Esophagus squamous epithelium (tissue), 5 donors: ENCODE results near the gene GPSM3. TPM values are rescaled to one million over a fixed set of nuclear protein-coding genes. Genes with fewer than 3 reads are reported as not detected.

Experiments used
- DNase-seq: peaks from one replicate; lab custom pipeline; 2025; lab: John Stamatoyannopoulos, UW
- H3K27ac ChIP-seq, 4 donors: fragments of 200-600 bp; sonication (generic); one replicate each; pipeline ENCODE4 v1.5.1; 2016 to 2019; ENCODE audit warnings: mild to moderate bottlenecking in 1 of 4
- H3K27me3 ChIP-seq, 4 donors: fragments of 200-600 bp; sonication (generic); 1 replicate in 3 of 4; 2 replicates in 1 of 4; pipeline versions ENCODE4 v1.5.1 to v1.6.0; 2017 to 2021; ENCODE audit warnings: antibody characterized with exemption in 1 of 4
- H3K36me3 ChIP-seq, 3 donors: fragments of 200-600 bp; sonication (generic); one replicate each; pipeline ENCODE4 v1.5.1; 2016 to 2019
- H3K4me1 ChIP-seq, 3 donors: fragments of 200-600 bp; sonication (generic); one replicate each; pipeline ENCODE4 v1.5.1; 2017 to 2019
- H3K4me3 ChIP-seq, 4 donors: fragments of 200-600 bp; sonication (generic); 1 replicate in 3 of 4; 2 replicates in 1 of 4; pipeline ENCODE4 v1.5.1; 2016 to 2019; ENCODE audit warnings: mild to moderate bottlenecking in 2 of 4, moderate library complexity in 1 of 4
- H3K9me3 ChIP-seq, 3 donors: fragments of 200-600 bp; sonication (generic); one replicate each; pipeline ENCODE4 v1.5.1; 2016 to 2019
- POLR2A ChIP-seq, 4 donors: fragments of 450-650 bp; IDR thresholded peaks; one replicate each; pipeline ENCODE4 v1.6.1; 2017; ENCODE audit warnings: antibody characterized with exemption in 4 of 4, mild to moderate bottlenecking in 4 of 4, moderate library complexity in 3 of 4
- WGBS, 2 donors: methylation state at CpG; one replicate each; pipeline ENCODE4 v1.1.5; 2018; 5-methylcytosine and 5-hydroxymethylcytosine counted together
- intact Hi-C: fragments of 100-400 bp; cut with DNase I; formaldehyde crosslinking; loops from one replicate; pipeline ENCODE4 v1.15.0; 2022
- total RNA-seq, 4 donors: library from RNA; depleted of rRNA; stranded (reverse); fragments of >200 nt; gene quantifications; one replicate each; pipeline ENCODE4 v1.1.0, GENCODE V29; 2016
- TF ChIP-seq, protein P1 (sequence below), 6 experiments: fragments of 450-650 bp in 4 of 6; fragments of 200-600 bp in 2 of 6; sonication (generic) in 2 of 6; IDR thresholded peaks; one replicate each; pipeline ENCODE4 v1.5.1; 2016 to 2019; ENCODE audit warnings: antibody characterized with exemption in 6 of 6, mild to moderate bottlenecking in 4 of 6, moderate library complexity in 4 of 6
- donor health status: DM: yes; HTN: yes; CAD: no.

The GPSM3 gene
- total RNA-seq, 4 donors from 2014 or later = 1.6 to 14.1 (median 6.5) TPM

GRCh38 chr6:32153564-32154513 is 38.6 kb downstream of the GPSM3 start, which contains the start of gene PPT2:
Gene PPT2 (plus strand): TSS chr6:32154141. CDS start chr6:32154595, 454 bp downstream.
- intact Hi-C loops = no loop called here
- H3K4me3 ChIP-seq = peak within 1 kb of the TSS; percentile 61 to 95 (median 78)
- H3K27ac ChIP-seq = peak within 1 kb of the TSS; percentile 87 to 98 (median 94)
- H3K4me1 ChIP-seq = peaks cover 19 to 67% (median 26%) of the 10 kb centered on the region in 3 donors
- 0 to 1% methylated on average over 16 to 45 of the region's 52 CpGs for WGBS, 2 donors
- no peak for DNase-seq
- H3K9me3 ChIP-seq = no peaks in the 10 kb centered on the region
- H3K36me3 ChIP-seq = peaks cover 15 to 40% (median 22%) of the 10 kb centered on the region in 3 donors
- TF ChIP-seq POLR2A (IDR thresholded peaks at IDR 0.05) = peak in 2 of 4 donors; percentile 19 to 29
- TF ChIP-seq, protein P1, sequence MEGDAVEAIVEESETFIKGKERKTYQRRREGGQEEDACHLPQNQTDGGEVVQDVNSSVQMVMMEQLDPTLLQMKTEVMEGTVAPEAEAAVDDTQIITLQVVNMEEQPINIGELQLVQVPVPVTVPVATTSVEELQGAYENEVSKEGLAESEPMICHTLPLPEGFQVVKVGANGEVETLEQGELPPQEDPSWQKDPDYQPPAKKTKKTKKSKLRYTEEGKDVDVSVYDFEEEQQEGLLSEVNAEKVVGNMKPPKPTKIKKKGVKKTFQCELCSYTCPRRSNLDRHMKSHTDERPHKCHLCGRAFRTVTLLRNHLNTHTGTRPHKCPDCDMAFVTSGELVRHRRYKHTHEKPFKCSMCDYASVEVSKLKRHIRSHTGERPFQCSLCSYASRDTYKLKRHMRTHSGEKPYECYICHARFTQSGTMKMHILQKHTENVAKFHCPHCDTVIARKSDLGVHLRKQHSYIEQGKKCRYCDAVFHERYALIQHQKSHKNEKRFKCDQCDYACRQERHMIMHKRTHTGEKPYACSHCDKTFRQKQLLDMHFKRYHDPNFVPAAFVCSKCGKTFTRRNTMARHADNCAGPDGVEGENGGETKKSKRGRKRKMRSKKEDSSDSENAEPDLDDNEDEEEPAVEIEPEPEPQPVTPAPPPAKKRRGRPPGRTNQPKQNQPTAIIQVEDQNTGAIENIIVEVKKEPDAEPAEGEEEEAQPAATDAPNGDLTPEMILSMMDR (IDR thresholded peaks at IDR 0.05) = peak in 4 of 6 experiments; percentile 11 to 25 (median 14)
- H3K27me3 ChIP-seq = peaks cover 0 to 14% (median 0%) of the 10 kb centered on the region in 4 donors

GRCh38 chr6:32152769-32153563 is 39.5 kb downstream of the GPSM3 start:
- Histone ChIP-seq H3K9me3 (no peaks in the 10 kb centered on the region), H3K36me3 (peaks cover 6 to 36% (median 21%) of the 10 kb centered on the region in 3 donors), H3K27ac (peak overlapping the region; percentile 87 to 98 (median 94)), H3K4me3 (peak overlapping the region; percentile 61 to 95 (median 78)), H3K27me3 (peaks cover 0 to 16% (median 0%) of the 10 kb centered on the region in 4 donors), H3K4me1 (peaks cover 19 to 76% (median 26%) of the 10 kb centered on the region in 3 donors)
- DNase-seq = no peak
- 24 to 28% methylated on average over 32 to 35 of the region's 35 CpGs for WGBS, 2 donors
- TF ChIP-seq POLR2A (IDR thresholded peaks at IDR 0.05) = no peak
- TF ChIP-seq, protein P1 (IDR thresholded peaks at IDR 0.05) = no peak
- intact Hi-C loops = no loop called here

DNA sequence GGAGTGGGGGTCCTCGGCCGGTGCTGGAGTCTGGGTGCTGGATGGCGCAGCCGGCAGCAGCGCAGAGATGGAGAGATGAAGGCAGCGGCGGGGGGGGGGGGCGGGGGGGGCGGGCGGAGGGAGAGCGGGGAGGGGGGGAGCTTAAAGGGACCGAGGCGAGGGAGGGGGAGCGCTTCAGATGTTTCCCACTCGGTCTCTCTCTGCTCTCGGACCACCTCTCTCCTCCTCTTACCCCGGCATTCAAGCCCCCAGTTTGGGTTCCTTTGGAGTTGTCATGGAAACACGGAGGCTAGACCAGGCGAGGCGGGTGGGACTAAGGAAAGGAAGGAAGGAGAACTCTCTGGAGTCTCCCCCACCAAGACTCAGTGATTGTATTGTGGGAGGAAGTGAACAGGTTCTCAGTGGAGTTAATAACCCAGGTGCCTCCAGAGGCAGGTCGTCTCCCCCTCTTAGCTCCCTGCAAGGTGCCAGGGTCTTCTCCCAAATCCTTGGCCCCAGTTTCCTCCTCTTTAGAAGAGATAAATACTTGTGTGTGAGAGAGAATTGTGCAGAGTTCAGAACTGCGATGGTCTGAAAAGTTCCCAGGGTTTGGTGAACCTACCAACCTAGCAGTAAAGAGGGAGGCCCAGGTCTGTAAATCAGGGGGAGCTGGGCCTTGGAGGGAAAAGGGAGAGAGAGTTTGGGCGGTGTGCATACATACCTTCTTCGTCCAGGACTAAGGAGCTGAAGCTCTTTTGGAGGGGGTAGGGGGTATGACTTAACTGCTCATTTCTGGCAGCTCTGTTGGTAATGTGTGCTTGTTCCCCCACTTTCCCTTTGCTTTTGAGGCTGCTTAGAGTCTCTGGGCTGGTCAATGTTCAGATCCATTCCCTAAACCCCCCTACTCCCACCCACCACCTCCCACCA is 40.3 kb downstream of the GPSM3 start, which contains the start of gene PRRT1:
Gene PRRT1 (minus strand): TSS at position 77 of the 906 bp plus-strand sequence. CDS start 112 bp downstream, outside the sequence.
- WGBS, 2 donors = 19 to 31% methylated on average over 7 to 8 of the region's 24 CpGs
- H3K4me1 ChIP-seq = peaks cover 19 to 78% (median 26%) of the 10 kb centered on the region in 3 donors
- intact Hi-C loops = no loop called here
- TF ChIP-seq, protein P1 (IDR thresholded peaks at IDR 0.05) = no peak
- TF ChIP-seq POLR2A (IDR thresholded peaks at IDR 0.05) = no peak
- peaks cover 0 to 28% (median 13%) of the 10 kb centered on the region in 3 donors for H3K36me3 ChIP-seq
- H3K27me3 ChIP-seq = peaks cover 0 to 16% (median 0%) of the 10 kb centered on the region in 4 donors
- DNase-seq = no peak
- H3K4me3 ChIP-seq = peak within 1 kb of the TSS; percentile 61 to 95 (median 78)
- peak within 1 kb of the TSS; percentile 87 to 98 (median 94) for H3K27ac ChIP-seq
- H3K9me3 ChIP-seq = no peaks in the 10 kb centered on the region

DNA sequence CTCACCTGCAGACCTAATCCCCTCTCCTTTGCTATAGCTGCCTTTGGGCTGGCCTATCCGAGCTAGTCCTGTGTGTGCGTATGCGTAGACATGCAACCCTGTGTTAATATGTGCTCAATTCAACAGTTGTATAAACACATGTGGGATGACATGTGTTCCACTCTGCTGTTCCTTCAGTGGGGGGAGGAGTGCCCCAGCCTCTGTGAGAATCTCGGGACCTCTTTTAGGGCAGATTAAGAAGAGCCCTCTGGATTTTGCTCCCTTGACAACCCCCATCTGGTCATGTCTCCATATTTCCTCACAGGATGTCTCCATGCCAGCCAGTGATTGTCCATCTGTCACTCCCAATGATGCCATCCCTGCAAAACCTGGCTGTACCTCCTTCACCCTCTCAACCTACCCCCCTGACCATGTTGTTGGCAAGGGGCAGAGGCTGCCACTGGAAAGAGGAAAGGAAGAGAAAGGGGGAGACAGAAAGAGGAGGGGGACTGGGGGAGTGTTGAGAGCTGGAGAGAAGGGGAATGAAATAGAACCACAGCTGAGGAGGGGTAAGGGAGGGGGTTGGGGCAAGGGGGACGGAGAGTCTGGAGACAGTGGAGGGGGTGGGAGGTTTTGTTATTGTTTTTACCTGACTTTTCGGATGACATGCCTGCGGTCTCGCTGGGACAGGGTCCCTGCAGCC is 41.1 kb downstream of the GPSM3 start:
- TF ChIP-seq POLR2A (IDR thresholded peaks at IDR 0.05) = no peak
- TF ChIP-seq, protein P1 (IDR thresholded peaks at IDR 0.05) = no peak
- Histone ChIP-seq H3K4me1 (peaks cover 19 to 76% (median 26%) of the 10 kb centered on the region in 3 donors), H3K27me3 (peaks cover 0 to 16% (median 0%) of the 10 kb centered on the region in 4 donors), H3K9me3 (no peaks in the 10 kb centered on the region), H3K27ac (peak overlapping the region; percentile 22 to 98 (median 94)), H3K4me3 (peak overlapping the region; percentile 15 to 95 (median 78)), H3K36me3 (peaks cover 0 to 20% (median 5%) of the 10 kb centered on the region in 3 donors)
- WGBS, 2 donors = 39 to 48% methylated on average over 7 of the region's 8 CpGs
- DNase-seq = no peak
- intact Hi-C loops = no loop called here
